ENCODE measurements around the gene PITPNM3.
A peak's percentile ranks its signal among the peaks of the same experiment; 100 is the strongest.
"Not testable (repeated sequence)": the region's sequence is repeated elsewhere in the genome, so short reads cannot be mapped to it uniquely, and the experiment has no call there.

The PITPNM3 gene

GRCh38 chr17:6575596-6575988 lies 19.2 kb upstream of the PITPNM3 start:
- no peak for DNase-seq (ENCODE audit: insufficient read length, low spot score)
- FAIRE-seq: no peak

GRCh38 chr17:6574687-6575595 lies 18.6 kb upstream of the PITPNM3 start:
- peak; percentile 94 for FAIRE-seq

GRCh38 chr17:6573982-6574686 lies 17.8 kb upstream of the PITPNM3 start:
- no peak for DNase-seq (ENCODE audit: insufficient read length, low spot score)
- FAIRE-seq: no peak

More at GRCh38 chr17:6574687-6575595, 18.6 kb upstream of the PITPNM3 start:
- no peak for DNase-seq (ENCODE audit: insufficient read length, low spot score)

GRCh38 chr17:6573495-6573894 lies 17.1 kb upstream of the PITPNM3 start:
- not testable (repeated sequence) for DNase-seq (ENCODE audit: insufficient read length, low spot score); FAIRE-seq

GRCh38 chr17:6572972-6573370 lies 16.6 kb upstream of the PITPNM3 start:
- FAIRE-seq (no peak), DNase-seq (ENCODE audit: insufficient read length, low spot score) (no peak)

GRCh38 chr17:6571452-6571781 lies 15.1 kb upstream of the PITPNM3 start:
- DNase-seq (ENCODE audit: insufficient read length, low spot score) (no peak), FAIRE-seq (no peak)

- DNase-seq (ENCODE audit: insufficient read length, low spot score): no peak
- no peak for FAIRE-seq
Measured at GRCh38 chr17:6570731-6571451, 14.5 kb upstream of the PITPNM3 start.

- FAIRE-seq (no peak), DNase-seq (ENCODE audit: insufficient read length, low spot score) (no peak)
Measured at GRCh38 chr17:6569370-6570285, 13.3 kb upstream of the PITPNM3 start.

- DNase-seq (ENCODE audit: insufficient read length, low spot score): no peak
- no peak for FAIRE-seq
Measured at GRCh38 chr17:6568184-6568758, 11.9 kb upstream of the PITPNM3 start.

- no peak for FAIRE-seq
Measured at GRCh38 chr17:6567528-6568183, 11.3 kb upstream of the PITPNM3 start.

GRCh38 chr17:6561446-6561845 lies 5.1 kb upstream of the PITPNM3 start:
- no peak for DNase-seq (ENCODE audit: insufficient read length, low spot score)
- no peak for FAIRE-seq

More at GRCh38 chr17:6567528-6568183, 11.3 kb upstream of the PITPNM3 start:
- no peak for DNase-seq (ENCODE audit: insufficient read length, low spot score)

- DNase-seq (ENCODE audit: insufficient read length, low spot score): no peak
- FAIRE-seq: no peak
Measured at GRCh38 chr17:6560496-6560895, 4.1 kb upstream of the PITPNM3 start.

- FAIRE-seq: no peak
- DNase-seq (ENCODE audit: insufficient read length, low spot score): no peak
Measured at GRCh38 chr17:6559753-6560215, 3.4 kb upstream of the PITPNM3 start.

- no peak for DNase-seq (ENCODE audit: insufficient read length, low spot score)
- FAIRE-seq: no peak
Measured at GRCh38 chr17:6558932-6559752, 2.8 kb upstream of the PITPNM3 start.

GRCh38 chr17:6558276-6558675 lies 1.9 kb upstream of the PITPNM3 start:
- FAIRE-seq (peak; percentile 73), DNase-seq (ENCODE audit: insufficient read length, low spot score) (no peak)

GRCh38 chr17:6557040-6557438 lies 684 bp upstream of the PITPNM3 start:
- DNase-seq (ENCODE audit: insufficient read length, low spot score) (no peak), FAIRE-seq (no peak)

GRCh38 chr17:6555331-6556120 lies 829 bp downstream of the PITPNM3 start:
- no peak for FAIRE-seq
- no peak for DNase-seq (ENCODE audit: insufficient read length, low spot score)

All from HTR-8/SVneo (cell line).